ENCODE measurements around the gene SOX15.
"Not testable (repeated sequence)": the region's sequence is repeated elsewhere in the genome, so short reads cannot be mapped to it uniquely, and the experiment has no call there.

SOX15 gene

DNA sequence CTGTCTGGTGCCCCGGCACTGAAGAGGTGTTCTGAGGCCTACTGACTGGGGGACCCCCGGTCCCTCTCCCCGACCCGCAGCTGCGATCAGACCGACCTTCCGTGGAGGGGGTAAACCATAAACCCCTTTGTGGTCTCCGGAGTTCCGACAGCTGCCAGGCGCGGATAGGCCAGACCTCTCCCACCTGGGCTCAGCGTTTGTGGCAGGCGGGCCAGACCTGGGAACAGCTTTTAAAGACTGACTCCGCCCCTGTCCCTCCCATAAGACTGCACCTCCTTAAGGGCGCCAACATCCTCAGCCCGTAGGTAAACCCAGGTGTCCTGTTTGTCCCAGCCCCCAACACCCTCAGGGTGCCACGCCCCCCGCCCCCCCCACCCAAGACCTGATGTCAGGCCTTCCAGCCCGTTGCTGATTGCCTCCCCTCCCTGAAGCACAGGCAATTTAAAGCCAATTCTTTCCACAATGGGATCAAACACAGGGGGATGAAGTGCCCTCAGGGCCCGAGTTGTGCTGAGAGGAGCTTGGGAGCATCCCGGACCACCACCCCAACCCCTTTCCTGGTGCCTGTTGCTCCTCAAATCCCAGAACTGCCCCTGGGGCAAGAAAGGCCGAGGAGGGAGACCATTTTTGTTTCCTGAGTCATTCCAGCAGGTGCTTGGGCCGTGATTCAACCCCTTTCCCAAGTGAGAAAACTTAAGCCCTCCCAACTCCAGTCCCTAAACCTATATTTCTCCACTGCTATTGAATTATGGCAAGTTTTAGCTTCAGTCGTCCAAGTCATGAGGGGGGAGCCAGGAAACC is at the start of gene SOX15:
TSS of gene SOX15 (minus strand) at position 204 of the 801 bp plus-strand sequence. CDS start 418 bp downstream, outside the sequence.
- DNase-seq = peak; percentile 54

DNA sequence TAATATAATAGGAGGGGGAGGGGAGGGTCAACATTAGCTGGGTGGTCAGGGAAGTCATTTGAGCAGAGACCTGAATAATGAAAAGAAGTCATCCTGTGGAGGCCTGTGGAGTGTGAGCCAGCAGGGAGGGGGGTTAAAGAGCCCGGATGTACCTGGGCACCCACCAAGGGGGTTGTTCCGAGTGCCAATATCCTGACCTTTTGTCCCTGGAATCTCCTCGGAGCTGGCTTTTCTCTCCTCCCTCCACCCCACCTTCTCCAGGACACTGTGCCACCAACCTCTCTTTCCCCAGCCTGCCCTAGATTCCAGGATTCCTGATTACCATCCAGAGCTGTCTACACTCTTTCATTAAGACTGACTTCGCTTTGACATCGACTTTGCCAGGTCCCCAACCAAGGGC is 46.3 kb upstream of the SOX15 start:
- DNase-seq = no peak

DNA sequence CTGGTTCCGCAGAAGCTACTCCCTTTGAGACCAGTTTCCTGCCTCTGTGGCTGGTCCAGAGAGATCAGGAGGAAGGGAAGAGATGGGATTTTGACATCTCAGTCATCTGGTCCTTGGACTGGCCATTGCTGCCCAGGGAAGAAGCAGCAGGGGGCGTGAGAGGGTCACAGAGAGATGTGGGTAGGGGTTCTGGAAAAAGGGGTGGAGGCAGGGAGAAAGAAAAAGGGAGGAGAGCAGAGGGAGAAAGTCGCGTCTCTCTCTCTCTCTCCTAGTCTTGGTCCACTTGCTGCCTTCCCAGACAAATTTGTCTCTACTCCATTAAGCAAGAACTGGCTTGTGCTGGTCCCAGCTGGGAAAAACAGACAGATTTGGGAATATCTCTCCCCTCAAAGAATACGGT is 44.5 kb upstream of the SOX15 start:
- no peak for DNase-seq

DNA sequence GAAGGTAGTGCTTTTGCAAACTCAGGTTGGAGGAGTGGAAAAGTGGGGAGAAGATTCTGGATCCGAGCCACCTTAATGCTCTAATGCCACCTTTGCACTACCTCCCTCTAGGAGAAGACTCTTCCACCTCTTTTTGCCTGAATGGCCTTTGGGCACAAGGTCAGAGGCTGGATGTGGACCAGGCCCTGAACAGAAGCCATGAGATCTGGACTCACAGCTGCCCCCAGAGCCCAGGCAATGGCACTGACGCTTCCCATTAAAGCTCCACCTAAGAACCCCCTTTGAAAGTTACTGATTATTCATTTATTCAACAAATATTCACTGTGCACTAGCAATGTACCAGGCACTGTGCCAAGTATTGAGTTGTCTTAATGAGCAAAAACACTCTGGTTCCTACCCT is 43.2 kb upstream of the SOX15 start:
- no peak for DNase-seq

DNA sequence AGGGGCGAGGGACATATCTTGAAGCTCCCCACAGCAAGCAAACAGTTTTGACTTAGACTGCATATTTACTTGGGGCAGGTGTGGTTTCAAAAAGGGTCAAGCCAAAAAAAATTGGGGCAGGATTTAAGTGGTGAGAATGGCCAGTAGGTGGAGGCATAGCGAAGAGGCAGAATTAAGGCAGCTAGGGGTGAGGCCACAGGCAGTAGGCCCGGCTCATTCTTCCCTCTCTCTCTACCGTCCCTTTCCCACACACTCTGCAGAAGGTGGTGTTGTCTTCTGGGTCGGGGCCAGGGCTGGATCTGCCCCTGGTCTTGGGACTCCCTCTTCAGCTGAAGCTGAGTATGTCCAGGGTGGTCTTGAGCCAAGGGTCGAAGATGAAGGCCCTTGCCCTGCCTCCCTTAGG is 42.6 kb upstream of the SOX15 start:
- DNase-seq = peak; percentile 28

DNA sequence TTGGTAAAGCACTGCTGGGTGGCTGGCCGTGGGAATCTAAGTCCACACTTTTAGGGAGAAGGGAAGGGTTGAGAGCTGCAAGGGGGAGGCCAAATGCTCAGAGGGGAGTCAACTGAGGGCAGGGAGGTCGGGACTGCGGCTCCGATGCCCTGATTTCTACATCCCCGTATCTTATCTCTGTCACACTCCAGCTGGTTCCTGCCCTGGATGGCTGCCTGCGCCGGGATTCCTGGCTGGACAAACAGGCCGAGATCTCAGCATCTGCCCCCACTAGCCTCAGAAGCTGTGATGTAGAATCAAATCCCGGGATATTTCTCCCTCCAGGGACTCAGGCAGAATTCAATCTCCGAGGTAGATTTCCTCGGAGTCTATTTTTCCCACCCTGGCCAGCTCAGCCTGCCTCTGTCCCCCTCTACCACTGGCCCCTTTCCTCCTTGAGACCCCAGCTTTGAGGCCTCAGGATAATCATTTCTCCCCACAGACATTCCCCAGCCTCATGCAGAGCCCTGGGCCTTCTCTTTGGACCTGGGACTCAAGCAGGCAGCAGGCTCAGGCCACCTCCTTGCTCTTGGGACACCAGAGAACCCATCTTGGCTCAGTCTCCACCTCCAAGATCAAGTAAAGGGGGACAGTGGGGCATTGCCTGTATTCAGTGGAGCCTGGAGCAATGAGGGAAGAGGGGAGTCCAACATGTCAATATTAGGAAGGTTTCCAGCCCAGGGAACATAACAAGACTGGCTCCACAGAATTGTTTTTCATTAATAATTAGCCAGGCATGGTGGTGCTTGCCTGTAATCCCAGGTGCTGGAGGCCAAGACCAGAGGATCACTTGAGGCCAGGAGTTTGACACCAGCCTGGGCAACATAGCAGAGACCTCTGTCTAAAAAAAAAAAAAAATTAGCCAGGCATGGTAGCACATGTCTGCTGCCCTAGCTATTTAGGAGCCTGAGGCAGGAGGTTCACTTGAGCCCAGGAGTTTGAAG is 41.8 kb upstream of the SOX15 start:
- no peak for DNase-seq

DNA sequence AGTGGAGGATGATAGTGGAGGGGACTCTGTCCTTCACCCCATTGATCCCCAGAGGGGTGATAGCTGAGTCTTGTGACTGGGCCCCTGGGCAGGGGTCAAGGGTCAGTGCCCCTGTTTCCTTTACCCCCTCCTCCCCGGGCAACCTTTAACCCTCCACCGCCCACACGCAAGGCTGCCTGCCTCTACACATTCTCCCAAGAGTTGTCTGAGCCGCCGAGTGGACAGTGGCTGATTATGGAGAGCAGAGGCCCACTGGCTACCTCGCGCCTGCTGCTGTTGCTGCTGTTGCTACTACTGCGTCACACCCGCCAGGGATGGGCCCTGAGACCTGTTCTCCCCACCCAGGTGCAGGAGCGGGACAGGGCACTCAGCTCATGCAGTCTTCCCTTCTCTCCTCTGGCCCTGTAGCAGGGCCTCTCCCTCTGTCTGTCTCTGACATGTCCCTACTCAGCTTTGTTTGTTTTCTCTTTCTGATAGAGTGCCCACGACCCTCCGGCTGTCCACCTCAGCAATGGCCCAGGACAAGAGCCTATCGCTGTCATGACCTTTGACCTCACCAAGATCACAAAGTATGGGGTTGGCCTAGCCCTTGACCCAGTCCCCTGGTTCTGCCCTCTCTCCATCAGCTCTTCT is 40.2 kb upstream of the SOX15 start, which contains the start of gene SHBG:
TSS of gene SHBG (plus strand) at position 197 of the 633 bp plus-strand sequence. CDS start at position 235, 38 bp downstream.
- no peak for DNase-seq

DNA sequence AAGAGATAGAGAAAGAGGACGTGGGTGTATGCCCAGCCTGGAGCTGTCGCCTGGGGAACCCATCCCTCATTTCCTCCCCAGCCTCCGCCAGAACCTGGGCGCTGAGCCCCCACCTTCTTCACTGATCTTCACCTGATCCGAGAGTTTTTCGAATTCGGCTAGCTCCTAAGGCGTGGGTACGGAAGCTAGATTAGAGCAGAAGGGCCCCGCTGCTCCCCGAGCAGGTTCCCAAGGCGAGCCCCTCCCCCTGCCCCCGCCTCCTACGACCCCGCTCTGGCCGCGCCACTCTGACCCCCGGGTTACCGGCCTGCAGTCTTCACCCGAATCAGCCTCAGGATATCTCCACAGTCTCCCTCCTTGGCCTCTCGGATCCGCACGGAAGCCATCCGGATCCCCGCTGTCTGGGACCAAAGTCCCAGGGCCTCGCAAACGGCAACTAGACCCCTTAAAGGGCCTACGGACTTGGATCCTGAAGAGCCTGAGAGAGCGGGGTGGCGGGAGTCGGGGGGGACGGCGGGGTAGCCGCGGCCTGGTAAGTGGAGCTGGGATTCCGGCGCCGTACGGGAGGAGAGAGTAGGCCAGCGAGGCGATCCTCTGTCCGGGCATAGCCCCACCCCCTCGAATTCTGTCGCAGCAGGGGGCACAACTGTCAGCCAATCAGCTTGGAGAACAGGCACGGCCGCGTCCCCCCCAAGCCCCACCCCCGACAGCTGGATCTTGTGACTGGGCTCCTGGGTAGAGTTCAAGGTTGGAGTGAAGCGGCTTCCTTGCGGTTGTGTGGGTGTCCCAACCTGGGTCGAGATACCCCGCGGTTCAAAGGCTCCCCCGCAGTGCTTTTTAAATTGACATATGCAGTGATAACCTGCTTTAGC is 37.6 kb upstream of the SOX15 start, which contains the start of gene SAT2:
TSS of gene SAT2 (minus strand) at position 572 of the 872 bp plus-strand sequence. CDS start at position 386, 186 bp downstream.
- peak; percentile 87 for DNase-seq

DNA sequence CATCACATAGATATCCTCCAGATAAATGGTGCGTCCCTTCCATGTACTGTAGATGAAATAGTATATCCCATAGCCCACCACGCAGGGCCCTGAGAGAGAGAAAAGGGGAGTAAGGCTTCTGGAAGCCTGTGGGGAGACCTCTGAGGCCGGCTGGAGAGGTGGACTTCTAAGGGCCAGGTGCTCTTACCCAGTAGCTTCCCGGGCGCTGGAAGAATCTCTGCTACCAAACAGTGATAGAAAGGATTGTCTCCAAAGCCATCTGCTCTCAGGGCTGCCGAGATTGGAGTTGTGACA is 37.0 kb upstream of the SOX15 start:
- DNase-seq = no peak

DNA sequence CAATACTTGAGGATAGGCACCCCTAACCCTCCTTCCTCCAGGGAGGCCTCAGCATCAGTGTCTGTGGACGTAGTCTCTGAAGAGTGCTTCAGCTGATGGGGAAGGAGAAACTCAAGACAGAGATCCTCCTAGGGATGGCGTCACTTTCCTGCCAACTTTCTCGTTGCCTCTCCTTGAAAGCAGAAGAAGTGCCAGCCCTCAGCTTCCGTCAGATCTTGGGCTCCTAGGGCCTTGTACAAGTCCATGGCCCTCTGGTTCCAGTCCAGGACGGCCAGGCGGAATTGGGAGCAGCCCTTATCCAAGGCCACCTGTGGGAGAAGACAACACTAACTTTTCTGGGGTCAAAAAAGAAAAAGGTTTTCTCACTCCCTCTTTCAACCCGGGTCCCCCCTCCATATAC is 36.4 kb upstream of the SOX15 start:
- no peak for DNase-seq

DNA sequence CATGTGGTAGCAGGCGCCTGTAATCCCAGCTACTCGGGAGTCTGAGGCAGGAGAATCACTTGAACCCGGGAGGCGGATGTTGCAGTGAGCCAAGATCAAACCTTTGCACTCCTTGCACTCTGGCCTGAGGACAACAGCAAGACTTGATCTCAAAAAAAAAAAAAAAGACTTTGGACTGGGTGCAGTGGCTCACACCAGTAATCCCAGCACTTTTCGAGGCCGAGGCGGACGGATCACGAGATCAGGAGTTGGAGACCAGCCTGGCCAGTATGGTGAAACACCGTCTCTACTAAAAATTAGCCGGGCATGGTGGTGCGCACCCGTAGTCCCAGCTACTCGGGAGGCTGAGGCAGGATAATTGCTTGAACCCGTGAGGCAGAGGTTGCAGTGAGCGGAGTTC is 35.9 kb upstream of the SOX15 start:
- DNase-seq = not testable (repeated sequence)

DNA sequence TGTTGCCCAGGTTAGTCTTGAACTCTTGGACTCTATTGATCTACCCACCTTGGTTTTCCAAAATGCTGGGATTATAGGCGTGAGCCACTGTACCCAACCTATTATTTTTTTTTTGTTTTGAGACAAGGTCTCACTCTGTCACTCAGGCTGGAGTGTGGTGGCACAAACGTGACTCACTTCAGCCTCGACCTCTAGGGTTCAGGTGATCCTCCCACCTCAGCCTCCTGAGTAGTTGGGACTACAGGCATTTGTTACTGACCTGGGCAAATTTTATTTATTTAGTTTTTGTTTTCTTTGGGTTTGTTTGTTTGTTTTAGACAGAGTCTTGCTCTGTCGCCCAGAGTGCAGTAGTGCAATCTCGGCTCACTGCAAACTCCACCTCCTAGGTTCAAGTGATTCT is 33.8 kb upstream of the SOX15 start:
- no peak for DNase-seq

DNA sequence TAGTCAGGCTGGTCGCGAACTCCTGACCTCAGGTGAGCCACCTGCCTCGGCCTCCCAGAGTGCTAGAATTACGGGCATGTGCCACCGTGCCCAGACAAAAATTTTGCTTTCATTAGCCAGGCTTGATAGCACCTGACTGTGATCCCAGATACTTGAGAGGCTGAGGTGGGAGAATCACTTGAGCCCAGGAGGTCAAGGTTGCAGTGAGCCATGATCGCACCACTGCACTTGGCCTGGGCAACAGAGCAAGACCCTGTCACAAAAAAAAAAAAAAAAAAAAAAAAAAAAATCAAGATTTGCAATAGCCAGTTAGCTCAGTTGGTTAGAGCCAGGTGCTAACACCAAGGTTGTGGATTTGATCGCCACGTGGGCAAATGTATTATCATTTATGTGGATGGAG is 30.9 kb upstream of the SOX15 start:
- DNase-seq = no peak

DNA sequence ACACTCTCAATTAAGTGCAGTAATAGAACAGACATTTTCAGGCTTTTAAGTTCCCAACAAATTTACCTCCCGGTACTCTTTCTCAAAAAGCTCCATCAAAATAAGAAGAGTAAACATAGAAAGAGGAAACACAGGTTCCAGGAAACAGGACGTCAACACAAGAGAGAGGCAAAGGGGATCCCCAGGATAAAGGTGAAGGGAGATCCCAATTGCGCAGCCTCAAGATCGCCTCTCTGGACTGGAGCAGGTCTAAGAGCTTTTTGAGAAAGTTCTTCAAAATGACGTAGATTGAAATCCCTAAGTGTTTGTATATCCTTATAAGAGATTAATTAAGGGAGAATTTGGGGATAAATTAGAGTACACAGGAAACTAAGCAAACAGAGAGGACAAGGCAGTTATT is 28.7 kb upstream of the SOX15 start:
- no peak for DNase-seq

DNA sequence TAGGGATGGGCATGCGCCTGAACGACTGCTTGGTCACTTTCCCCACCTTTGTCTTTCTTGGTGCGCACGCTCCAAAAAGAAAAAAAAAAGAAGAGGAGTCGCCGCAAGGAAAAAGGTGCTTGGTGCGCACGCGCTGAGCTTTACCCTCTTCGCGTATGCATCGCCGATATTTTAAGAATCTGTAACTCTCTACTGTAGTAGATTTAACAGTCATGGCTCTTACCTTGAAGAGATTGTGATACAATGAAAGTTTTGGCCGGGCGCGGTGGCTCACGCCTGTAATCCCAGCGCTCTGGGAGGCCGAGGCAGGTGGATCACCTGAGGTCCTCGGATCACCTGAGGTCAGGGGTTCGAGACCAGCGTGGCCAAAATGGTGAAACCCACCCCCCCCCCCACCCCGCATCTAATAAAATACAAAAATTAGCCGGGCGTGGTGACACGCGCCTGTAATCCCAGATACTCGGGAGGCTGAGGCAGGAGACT is 25.4 kb upstream of the SOX15 start:
- no peak for DNase-seq

DNA sequence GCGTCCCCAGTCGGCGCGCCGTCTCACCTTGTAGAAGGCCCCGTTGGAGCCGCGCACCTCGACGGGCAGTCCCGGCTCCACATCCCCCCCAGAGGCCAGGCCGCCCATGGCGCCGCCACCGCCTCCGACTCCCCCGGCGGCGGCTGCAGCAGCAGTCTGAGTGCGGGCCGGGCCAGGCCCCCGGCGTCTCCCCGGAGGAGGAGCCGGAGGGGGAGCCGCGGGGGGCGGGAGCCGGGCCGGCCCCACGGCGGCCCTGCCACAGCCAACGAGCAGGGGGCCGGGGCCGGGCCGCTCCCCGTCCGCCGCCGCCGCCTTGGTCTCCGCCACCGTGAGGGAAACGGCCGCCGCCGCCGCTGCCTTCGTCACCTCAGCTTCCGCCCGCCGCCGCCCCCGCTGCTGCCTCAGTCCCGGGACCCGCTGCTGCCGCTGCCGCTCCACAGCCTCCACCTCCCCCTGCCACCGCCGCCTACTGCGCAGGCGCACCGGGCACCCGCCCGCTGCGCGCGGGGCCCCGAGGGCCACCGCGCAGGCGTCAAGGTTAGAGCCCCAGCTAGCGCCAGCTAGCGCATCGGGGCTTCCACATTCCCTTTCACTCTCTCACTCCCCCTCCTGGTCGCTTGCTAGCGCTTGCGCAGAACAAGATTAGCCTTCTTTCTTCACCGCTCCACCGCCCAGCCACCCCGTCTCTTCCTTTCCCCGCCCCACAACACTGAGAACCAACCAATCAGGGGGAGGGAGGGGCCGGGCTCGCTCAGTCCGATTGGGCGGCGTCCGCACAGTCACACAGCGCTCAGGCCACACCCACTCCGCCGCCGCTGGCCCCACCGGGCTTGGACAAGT is 24.8 kb upstream of the SOX15 start, which contains the start of gene FXR2:
TSS of gene FXR2 (minus strand) at position 473 of the 840 bp plus-strand sequence. CDS start at position 108, 365 bp downstream.
- peak; percentile 100 for DNase-seq

DNA sequence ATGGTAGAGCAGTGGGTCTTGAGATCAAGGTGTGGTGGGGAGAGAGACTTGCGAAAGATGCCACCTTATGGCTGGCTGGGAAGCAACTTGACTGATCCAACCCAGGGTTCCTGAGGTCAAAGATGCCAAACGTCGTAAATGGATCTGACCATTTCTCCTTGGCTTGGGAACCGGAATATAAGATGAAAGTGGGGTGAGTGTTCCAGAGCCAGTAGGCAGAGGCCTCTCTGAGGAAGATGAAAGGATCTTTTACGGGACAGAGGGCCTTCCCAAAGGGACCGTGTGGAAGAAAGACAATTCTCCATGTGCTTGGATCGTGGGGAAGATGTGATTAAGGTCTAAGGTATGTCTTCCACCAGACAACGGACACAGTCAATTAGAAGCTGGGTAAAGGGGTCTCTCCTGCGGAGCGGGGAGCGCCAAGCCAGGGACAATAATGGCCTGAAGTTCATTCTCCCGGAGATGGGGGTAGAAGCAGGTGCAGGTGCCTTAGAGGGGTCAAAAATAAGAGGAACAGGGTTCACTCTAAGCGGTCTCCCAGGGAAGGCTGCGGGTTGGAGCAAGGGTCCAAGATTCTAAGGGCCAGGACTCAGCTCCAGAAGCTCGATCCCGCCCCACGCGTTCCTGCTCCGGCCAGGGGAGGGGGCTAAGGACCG is 24.0 kb upstream of the SOX15 start:
- no peak for DNase-seq

DNA sequence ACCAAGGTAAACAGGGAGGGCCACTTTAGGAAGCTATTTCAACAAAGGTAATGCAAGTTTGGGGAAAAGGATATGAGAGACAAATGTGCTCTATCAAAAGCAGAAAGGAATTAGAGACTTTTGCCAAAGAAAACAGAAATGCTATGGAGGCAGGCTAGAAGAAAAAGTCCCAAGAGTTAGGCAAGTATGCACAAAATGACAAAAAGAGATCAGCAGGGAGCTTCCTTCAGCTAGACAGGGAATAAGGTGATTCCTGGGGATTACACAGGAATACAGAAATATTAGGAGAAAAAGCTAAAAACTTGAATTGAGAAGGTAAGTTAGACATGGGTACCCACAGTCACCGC is 22.4 kb upstream of the SOX15 start:
- DNase-seq = no peak

DNA sequence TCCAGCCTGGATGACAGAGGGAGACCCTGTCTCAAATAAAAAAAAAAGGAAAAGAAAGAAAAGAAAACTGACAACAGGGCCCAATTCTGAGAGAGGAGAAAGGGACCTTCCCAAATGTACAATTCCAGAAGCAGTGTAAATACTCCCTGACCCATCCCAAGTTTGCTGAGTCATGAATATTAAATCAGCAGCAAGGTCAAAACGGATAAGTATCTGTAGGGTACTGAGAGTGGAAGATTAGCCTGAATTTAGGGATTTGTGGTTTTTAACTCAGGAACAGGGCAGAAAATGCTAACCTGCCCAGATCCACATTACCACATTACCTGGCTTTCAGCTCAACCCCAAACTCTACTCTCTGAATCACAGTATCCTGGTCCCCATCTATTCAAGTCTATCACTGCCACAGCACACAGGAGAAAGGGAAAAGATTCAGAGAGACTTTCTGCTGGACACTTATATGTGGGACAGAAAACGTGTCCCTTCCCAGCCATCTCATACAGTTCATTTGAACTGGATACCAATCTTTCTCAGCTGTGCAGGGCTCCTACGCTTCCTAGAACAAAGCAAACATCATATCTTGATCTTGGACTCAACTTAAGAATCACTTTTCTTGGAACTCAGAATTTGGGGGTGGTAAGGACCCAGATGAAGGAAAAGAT is 21.9 kb upstream of the SOX15 start:
- no peak for DNase-seq

DNA sequence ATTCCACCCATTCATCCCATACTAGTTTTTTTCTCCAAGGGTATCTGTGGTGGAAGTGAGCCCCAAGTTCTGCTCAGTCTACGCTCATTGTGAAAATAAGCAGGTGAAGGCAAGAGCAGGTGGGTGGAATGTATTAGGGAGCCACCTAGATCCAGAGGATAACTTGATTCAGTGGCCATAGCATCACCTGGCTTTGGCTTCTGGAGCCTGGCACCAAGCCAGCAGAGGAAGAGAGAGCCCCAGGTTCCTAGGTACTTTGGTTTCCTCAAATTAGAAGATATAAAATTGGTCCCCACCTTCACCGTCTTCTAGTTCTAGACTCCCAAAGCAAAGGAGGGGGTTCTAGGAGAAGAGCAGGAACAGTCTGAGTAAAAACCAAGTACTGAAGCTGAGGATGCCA is 20.7 kb upstream of the SOX15 start:
- DNase-seq = no peak

All from NCI-H2171 treated with DMSO at 0.1 percent for 48 hours (cell line).